T-helper 22 cell (primary cell): ENCODE data around the gene DPH2.

Source experiments
- DNase-seq: peaks from one replicate; pipeline ENCODE4 v3.0.0-alpha.2; 2020; ENCODE audit warnings: low read depth

The DPH2 gene, protein sequence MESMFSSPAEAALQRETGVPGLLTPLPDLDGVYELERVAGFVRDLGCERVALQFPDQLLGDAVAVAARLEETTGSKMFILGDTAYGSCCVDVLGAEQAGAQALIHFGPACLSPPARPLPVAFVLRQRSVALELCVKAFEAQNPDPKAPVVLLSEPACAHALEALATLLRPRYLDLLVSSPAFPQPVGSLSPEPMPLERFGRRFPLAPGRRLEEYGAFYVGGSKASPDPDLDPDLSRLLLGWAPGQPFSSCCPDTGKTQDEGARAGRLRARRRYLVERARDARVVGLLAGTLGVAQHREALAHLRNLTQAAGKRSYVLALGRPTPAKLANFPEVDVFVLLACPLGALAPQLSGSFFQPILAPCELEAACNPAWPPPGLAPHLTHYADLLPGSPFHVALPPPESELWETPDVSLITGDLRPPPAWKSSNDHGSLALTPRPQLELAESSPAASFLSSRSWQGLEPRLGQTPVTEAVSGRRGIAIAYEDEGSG

DNA sequence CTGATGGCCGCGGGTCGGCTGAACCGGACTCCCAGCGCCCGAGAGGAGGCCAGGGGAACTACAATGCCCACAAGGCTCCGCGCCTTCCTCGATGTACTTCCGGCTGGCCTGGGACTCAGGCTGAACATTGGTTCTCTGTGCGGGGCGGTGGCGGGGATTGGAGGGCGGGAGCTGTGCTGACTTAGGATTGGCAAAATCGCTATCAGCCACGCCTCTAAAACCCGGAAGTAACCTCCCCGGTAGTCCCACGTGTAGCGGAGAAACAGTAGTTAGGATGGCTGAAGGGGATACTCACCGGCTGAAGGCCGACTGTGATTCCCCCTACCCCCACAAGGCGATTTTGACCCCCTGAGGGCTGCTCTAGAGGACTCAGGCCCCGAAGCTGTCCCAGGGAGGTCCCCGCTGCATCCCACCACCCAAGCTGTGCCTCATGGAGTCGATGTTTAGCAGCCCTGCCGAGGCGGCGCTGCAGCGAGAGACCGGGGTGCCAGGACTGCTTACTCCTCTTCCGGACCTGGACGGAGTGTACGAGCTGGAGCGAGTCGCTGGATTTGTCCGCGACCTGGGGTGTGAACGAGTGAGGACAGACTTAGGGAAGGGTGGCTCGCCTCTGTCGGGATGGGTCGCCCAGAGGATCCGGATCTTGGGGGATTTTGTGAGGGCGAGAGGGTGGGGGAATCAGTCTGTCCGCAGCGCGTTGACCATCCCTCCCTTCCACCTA, at the start of gene DPH2:
Gene DPH2 (plus strand): TSS at position 265 of the 721 bp plus-strand sequence. CDS start 166 bp downstream, at position 431.
- DNase-seq: peak; percentile 94

DNA sequence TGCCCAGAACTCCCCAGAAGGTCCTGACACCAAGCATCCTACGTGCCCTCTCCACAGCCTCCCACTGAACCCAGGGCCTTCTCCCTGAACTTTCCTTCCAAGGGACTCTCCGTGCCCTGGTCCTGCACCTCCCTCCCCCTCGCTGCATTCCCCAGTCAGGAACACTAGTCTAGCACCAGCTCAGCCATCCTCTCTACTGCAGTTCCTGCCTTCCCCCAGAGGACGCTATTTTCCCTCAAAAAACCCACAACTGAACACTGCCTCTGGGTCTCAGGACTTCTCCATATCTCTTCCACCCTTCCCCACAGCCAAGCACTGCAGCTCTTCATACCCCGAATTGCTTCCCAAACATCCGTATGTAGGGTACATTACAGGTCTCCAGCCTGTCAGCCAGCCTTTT, 48.8 kb upstream of the DPH2 start:
- DNase-seq: no peak

DNA sequence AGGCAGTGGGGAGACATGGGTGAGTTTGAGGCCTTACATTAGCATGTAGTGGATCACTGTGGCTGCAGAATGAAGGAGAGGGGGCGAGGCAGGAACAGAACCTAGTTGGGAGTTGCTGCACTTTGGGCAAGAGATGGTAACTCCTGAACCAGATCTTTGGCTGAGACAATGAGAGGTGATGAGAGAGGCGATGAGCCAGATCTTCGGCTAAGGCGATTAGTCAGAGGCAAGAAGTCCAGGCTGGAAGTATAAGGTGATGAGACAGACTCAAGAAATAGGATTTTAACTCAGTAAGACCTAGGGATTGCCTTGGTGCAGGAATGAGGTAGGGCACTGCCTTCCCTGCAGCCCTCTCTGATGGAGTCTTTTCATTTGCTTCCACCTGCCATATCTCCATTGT, 45.3 kb upstream of the DPH2 start:
- no peak for DNase-seq

DNA sequence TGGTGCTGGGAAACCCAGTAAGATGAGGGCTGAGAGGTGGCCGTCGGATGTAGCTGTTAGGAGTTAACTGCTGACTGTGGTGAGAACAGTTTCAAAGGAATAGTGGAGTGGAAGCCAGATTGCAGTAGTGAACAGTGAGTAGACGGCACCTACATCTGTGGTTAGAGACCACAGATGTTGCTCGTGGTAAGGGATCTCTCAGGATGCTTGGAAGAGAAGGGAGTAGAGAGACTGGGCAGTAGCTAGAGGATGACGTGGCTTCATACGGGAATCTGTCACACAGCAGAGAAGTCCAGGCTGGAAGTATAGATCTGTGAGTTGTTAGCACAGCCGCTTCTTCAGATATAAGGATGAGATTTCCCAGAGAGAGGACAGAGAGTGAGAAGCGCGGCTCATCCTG, 44.0 kb upstream of the DPH2 start:
- no peak for DNase-seq

DNA sequence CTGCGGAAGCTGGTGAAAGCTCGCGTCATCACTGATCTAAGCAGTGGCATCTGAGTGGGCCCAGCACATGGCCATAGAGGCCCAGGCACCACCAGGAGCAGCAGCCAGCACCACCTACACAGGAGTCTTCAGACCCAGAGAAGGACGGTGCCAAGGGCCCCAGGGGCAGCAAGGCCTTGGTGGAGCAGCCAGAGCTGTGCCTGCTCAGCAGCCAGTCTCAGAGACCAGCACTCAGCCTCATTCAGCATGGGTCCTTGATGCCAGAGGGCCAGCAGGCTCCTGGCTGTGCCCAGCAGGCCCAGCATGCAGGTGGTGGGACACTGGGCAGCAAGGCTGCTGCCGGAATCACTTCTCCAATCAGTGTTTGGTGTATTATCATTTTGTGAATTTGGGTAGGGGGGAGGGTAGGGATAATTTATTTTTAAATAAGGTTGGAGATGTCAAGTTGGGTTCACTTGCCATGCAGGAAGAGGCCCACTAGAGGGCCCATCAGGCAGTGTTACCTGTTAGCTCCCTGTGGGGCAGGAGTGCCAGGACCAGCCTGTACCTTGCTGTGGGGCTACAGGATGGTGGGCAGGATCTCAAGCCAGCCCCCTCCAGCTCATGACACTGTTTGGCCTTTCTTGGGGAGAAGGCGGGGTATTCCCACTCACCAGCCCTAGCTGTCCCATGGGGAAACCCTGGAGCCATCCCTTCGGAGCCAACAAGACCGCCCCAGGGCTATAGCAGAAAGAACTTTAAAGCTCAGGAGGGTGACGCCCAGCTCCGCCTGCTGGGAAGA, 39.5 kb upstream of the DPH2 start:
- DNase-seq: no peak

DNA sequence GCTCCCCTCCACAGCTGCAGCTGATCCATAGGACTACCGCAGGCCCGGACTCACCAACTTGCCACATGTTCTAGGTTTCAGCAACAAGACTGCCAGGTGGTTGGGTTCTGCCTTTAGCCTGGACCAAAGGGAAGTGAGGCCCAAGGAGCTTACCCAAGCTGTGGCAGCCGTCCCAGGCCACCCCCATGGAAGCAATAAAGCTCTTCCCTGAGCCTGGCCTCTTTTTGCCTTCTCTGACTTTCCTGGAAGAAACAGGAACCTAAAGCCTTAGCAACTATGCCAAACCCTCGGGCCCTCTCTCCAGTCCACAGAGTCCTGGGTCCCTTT, 38.9 kb upstream of the DPH2 start:
- DNase-seq: no peak

DNA sequence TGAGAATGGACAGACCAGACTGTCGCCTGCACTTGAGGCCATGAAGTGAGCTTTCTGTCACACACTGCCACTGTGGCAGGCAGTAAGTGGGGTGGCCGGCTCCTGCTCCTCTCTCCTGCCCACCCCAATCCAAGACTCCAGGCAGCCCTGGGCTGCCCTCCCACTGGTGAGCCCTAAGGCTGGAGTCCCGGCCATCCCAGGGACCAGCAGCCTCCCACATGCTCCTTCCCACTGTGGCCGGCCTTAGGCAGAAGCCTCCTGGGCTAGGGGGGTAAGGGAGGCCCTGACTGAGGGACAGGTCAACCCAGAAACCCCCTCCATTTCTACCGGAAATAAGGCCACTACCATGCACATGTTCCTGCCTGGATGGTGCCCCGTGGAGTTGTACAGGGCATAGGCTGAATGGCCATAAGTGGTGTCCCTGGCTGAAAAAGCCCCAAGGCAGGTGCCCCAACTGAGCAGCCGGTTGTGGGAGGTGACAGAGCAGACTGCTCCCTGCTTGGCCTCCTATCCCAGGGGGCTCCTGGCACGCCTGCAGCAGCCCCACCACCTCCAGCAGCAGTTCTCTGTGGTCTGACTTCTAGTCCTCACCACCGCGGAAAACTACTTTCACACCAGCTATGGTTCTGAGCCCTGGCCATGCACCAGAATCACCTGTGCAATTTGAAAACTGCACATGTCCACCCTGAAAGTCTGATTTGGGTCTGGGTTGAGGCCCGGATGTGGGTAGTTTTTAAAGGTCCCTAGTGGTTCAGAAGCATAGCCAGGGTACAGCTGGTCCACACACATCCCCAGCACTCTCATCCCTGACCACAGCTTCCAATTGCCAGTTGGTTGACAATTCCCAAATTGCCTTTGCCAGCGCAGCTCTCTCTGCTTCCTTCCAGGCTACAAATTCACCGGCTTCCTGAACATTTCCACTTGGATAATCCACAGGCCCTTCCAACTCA, 37.8 kb upstream of the DPH2 start:
- DNase-seq: no peak

DNA sequence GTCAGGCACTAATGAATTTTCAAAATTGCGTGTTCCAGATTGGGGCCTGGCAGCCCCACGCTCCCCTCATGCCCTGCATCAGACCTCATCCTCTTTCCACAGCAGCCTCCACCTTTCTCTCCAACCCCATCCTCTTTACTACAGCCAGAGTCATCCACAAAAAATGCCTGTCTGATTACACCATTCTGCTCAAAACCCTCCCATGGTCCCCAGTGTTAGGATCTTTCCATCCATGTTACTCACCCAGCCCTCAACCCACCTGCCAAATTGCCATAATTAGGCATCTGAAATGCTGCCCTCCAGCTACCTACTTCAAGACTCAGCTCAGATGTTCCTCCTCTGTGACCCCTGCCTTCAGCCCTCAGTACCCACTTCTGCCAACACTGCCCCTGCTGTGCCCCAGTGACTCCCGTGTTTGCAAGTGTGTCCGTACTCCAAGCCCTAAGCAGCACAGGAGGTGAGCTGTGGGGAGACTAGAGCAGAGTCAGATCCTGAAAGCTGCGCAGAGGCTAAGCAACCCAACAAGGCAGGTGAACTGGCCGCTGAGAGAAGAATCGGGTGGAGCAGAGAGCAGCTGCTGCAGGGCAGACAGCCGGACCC, 36.9 kb upstream of the DPH2 start:
- DNase-seq: no peak

DNA sequence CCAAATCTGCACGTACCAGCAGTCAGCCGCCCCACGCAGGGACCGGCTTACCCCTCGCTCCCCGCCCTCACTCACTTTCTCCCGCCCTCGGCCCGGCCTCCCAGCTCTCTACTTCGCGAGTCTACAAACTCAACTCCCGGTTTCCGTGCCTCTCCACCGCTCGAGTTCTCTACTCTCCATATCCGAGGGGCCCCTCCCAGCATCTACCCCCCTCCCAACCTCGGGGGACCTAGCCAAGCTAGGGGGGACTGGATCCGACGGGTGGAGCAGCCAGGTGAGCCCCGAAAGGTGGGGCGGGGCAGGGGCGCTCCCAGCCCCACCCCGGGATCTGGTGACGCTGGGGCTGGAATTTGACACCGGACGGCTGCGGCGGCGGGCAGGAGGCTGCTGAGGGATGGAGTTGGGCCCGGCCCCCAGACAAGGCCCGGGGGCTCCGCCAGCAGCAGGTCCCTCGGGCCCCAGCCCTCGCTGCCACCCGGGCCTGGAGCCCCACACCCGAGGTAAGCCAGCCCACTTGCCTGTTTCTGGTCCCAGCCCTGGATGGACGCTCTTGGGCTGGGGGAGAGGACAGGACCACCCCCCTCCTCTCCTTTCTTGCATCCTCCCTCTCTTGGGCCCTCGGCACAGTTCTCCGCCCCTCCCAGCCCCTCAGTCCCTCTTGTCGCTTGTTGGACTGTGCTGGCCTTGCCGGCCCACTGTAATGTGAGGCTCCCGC, 36.3 kb upstream of the DPH2 start, which contains the start of gene ARTN:
Gene ARTN (plus strand): TSS at position 416 of the 715 bp plus-strand sequence. CDS start 1,856 bp downstream, outside the sequence.
- no peak for DNase-seq

DNA sequence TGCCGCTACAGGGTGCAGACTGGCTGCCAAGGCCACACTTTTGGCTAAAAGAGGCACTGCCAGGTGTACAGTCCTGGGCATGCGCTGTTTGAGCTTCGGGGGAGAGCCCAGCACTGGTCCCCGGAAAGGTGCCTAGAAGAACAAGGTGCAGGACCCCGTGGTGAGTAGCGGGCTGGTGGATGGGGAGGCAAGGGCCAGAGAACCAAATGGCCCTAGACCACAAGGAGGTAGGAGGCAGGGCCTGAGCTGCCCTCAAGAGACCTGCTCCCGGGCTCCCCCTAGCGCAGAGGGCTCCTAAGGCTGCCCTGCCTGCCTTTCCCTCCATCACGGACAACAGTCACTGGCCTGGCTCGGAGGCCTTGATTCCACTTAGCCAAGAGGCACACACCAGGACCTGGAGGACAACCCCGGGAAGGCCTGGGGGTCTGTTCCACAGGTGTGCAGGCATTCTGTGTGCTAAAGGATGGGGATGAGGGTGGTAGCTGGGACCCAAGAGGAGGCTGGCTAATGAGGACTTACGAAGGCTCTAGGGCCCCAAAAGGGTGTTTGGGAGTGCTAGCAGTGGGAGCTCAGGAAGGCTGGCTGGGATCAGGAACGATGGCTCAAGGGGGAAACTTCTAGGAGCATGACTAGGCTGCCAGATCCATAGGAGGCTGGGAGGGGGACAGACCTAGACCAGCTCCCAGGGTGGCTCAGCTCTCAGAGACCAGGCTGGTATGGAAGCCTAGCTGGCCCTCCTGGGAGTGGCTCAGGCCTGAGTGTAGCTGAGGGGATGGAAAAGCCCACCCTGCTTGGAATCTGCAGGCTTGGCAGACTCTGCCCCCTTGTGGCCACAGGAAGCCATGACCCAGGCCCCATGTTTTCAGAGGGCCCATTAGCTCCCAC, 35.5 kb upstream of the DPH2 start:
- DNase-seq: no peak

DNA sequence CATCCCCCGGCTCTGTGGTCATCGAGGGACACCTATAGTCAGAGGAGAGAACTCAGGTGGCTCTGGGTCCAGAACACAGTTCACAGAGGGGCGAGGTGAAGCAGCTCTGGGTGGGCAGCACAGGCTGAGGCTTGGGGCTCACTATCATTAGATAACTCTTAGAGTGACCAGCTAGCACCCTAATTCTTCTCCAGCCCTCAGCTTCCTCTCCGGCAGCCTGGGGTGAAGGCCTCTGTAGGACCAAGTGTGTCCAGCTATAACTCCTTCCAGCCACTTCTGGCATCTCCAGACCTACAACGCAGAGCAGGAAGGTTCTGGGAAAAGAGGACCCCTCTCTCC, 34.9 kb upstream of the DPH2 start:
- DNase-seq: no peak

DNA sequence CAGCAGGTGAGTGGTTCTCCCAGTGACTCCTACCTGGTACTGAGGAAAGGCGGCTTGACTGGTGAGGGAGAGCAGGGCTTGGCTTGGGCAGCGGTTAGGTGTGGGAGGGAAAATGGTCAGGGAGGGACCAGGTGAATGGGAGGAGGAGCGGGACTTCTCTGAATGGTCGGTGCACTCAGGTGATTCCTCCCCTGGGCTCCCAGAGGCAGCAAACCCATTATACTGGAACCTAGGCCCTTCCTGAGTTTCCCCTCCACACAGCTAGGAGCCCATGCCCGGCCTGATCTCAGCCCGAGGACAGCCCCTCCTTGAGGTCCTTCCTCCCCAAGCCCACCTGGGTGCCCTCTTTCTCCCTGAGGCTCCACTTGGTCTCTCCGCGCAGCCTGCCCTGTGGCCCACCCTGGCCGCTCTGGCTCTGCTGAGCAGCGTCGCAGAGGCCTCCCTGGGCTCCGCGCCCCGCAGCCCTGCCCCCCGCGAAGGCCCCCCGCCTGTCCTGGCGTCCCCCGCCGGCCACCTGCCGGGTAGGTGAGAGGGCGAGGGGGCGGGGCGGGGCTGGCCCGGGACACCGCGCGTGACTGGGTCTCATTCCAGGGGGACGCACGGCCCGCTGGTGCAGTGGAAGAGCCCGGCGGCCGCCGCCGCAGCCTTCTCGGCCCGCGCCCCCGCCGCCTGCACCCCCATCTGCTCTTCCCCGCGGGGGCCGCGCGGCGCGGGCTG, 33.9 kb upstream of the DPH2 start:
- DNase-seq: no peak

DNA sequence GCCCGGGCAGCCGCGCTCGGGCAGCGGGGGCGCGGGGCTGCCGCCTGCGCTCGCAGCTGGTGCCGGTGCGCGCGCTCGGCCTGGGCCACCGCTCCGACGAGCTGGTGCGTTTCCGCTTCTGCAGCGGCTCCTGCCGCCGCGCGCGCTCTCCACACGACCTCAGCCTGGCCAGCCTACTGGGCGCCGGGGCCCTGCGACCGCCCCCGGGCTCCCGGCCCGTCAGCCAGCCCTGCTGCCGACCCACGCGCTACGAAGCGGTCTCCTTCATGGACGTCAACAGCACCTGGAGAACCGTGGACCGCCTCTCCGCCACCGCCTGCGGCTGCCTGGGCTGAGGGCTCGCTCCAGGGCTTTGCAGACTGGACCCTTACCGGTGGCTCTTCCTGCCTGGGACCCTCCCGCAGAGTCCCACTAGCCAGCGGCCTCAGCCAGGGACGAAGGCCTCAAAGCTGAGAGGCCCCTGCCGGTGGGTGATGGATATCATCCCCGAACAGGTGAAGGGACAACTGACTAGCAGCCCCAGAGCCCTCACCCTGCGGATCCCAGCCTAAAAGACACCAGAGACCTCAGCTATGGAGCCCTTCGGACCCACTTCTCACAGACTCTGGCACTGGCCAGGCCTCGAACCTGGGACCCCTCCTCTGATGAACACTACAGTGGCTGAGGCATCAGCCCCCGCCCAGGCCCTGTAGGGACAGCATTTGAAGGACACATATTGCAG, 33.2 kb upstream of the DPH2 start:
- no peak for DNase-seq

DNA sequence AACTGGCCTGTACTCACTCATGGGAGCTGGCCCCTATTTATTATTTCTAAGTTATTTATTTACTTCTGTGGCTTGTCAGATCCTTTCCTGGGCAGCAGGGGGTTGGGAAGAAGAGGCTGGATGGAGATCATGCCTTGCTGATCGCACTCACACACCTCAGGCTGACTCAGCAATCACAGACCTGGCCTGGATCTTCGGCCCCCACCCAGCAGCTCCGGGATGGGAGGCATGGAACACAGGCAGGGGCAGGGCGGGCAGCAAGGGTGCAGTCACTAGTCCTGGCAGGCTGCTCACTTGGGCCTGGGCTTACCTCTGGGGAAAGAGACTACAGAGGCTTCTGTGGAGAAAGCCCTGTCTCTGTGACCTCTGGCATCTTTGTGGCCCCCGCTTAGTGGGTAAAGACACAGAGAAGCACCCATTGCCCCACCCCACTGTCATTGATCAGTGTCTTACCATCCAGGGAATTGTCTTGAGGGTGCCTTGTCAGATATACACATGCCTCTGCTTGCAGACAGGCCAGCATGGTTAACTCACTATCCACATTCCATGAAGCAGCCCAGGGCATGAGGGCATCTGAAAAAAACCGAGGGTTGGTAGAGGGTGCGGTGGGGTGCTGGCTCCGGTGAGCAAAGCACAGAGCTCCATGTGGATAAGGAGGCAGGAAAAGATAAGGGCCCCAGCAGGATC, 32.5 kb upstream of the DPH2 start:
- no peak for DNase-seq

DNA sequence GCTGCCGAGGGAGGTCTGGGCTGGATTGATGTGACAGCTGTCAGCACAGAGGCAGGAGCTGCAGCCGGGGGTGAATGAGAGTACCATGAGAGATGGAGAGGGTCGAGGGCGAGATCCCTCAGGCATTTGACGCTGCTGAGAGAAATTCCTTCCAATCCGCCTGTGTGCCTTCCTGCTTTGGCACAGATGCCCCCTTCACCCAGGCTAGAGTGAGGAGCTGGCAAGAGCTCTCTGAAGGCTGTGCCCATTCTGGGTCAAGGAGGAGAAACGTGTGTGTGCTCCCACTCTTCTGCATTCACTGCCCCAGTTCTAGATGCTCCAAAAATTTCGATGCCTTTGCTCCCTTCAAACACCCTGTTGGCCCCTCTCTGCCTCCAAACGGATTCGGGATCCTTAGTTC, 31.4 kb upstream of the DPH2 start:
- no peak for DNase-seq

DNA sequence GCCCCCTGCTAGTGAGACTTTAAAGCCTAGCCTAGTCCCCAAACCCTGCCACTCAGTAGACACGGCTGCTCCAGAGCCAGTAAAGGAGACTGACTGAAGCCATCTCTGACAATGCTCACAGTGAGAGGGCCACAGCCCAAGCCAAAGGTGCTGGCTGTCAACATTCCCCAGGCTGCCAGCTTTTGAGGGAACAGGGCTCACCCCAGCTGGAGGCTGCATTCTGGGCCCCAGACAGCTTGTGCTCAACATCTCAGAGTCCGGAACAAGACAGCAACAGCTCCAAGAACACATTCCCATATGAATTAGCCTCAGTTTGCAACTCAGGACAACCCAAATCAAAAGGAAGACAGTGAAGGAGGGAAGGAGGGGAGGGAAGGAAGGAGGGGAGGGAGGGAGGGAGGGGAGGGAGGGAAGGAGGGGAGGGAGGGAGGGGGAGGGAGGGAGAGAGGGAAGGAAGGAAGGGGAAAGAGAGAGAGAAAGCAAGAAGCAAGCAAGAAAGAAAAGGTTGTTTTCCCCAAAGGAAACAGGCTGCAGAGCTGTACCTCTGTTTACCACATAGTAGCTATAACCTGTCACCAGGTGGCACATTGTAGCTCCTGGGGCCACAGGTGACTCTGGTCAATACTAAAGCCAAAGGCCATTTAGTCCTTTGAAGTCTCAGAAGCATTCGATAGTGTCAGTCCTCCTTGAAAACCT, 30.8 kb upstream of the DPH2 start:
- no peak for DNase-seq

DNA sequence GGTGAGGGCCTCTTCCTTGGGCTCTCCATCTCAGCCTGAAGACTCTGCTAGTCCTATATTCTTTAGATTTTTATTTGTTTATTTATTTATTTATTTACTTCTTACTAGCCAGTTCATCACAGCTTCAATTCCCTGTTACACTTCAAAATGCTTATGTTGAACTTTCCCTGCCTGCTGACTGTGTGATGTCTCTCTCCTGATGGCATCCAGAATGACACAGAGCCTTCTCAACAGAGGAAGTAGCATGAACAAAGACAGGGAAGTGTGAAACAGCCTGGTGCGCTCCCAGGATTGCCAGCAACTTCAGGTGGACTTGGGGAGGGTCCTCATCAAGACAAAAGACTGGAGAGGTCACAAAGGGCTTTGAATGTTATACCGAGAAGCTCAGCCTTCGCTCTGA, 27.4 kb upstream of the DPH2 start:
- no peak for DNase-seq
